ENCODE results near the gene ASPN.

The ASPN gene

DNA sequence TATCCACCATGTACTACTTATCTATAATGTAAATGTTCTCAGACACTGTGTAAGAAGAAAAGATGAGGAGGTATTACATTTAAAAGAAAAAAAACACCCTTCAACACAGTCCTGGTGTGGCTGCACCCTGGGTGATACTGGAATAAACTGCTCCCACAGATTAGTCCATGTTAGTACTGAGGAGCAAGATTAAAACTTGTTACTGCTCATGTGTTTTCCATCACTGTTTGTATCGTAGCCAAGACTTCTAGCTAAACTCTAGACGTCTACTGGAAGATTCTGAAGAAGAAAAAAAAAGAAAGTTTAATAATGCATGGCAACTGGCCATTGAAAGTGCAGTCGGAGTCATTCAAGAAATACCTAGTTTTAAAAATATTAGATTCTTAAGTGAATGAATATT lies at the start of gene ASPN:
TSS of gene ASPN (minus strand) at position 178 of the 400 bp plus-strand sequence.
- DNase-seq = no peak

DNA sequence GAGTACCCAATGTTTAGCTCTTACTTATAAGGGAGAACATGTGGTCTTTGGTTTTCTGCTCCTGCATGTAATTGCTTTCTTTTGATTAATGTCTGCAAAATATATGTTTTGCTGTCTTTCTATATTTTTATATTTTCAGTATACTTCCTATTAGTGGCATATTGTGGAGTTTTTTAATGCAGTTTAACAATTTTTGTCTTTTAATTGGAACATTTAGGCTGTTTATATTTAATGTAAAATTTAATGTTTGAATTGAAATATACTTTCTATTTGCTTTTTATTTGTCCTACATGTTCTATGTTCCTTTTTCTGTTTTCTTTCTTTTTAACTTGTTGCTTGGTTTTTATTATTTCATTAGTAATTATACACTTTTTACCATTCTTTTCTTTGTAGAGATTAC lies 48.6 kb upstream of the ASPN start:
- DNase-seq = no peak

- no peak for DNase-seq
These were observed 46.8 kb upstream of the ASPN start for GRCh38 chr9:92529124-92529523.

DNA sequence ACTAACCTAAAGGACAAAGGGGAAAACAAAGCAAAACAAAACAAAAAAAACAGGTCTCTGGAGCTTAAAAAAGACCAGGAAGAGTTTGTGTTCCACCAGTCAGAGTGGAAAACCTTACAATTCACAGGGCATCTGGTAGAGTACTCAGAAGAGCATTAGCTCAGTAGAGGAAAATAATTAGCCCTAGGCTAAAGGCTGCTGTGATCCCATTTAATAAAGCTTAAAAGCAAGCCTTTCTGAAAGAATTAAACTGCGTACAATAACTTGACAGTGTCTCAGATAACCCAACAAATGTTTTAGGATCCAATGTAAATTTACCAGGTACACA lies 46.2 kb upstream of the ASPN start:
- DNase-seq = no peak

DNA sequence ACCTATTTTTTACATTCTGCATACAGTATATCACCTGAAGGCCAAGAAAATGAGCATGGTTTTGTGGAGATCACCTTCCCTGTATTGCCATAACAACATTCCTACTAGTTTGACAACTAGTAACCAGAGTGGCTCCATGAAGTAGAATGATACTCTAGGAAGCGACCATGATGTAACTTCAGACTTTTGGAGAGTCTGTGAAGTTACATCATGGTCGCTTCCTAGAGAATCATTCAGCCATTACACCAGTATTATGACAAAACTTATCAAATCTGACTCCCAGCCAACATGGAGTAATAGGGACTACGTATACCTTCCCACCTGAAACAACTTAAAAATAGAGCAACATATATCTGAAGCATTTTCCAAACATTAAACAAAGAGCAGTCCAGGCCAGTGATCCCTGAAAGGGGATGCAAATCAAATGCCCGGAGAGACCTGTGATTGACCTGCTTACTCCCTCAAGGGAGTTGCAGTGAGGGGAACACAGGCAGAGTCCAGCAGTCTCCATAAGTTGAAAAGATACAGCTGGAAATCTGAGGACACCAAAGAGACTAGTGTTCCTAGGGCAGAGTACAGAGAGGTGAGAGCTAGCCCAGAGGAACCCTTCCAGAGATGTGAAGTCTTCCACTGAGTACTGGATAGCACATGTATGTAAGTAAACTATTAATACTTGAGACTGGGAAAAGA lies 45.7 kb upstream of the ASPN start:
- no peak for DNase-seq

DNA sequence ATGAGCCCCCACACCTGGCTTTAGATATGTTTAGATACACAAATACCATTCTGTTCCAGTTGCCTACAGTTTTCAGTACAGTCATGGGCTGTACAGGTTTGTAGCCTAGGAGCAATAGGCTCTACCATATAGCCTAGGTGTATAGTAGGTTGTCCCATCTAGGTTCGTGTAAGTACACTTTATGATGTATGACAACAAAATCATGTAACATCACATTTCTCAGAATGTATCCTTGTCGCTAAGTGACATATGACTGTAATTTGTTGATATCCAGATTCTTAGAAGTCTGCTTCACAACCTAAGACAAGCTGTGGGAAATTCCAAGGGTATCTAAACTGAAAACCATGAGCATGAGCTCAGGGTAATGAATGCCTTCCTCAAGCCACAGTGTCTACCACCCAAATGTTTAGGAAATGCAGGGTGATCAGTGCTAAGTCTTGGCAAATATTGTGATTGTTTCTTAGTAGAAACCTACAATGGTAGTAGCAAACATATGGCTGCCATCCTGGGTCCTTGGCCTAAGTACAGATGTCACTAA lies 45.1 kb upstream of the ASPN start:
- DNase-seq = no peak

DNA sequence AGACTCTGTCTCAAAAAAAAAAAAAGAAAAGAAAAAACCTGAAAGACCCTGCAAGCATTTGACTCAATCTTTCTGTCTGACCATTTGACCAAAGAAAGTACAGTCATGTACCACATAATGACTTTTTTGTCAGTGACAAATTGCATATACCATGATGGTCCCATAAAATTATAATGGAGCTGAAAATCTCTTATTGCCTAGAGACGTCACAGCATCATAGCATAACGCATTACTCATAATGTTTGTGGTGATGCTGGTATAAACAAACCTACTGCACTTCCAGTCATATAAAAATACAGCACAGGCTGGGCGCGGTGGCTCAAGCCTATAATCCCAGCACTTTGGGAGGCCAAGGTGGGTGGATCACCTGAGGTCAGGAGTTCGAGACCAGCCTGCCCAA lies 43.0 kb upstream of the ASPN start:
- no peak for DNase-seq

- no peak for DNase-seq
These were observed 42.6 kb upstream of the ASPN start for GRCh38 chr9:92524881-92525280.

GRCh38 chr9:92522983-92523970 lies 41.0 kb upstream of the ASPN start:
- DNase-seq = no peak

- DNase-seq = no peak
These were observed 38.5 kb upstream of the ASPN start for GRCh38 chr9:92520837-92521236.

DNA sequence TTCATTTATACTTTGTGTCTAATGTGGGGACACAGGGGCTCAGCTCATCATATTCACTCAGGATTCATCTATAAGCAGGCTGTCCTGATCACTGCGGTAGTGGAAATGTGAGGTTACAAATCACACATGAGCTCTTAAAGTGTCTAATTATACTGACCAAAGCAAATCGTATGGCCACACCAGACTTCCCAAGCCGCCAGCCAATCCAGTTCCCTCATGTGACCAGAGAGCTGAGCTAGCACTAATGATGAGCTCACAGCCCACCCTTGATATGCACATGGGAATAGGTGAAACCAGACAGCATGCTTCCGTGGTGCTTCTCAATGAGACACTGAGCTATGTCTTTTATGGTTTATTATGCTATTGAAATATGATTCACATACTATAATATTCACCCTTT lies 35.9 kb upstream of the ASPN start:
- no peak for DNase-seq

GRCh38 chr9:92517046-92517445 lies 34.7 kb upstream of the ASPN start:
- no peak for DNase-seq

- DNase-seq = no peak
These were observed 34.2 kb upstream of the ASPN start for GRCh38 chr9:92516521-92516920.

- no peak for DNase-seq
These were observed 32.3 kb upstream of the ASPN start for GRCh38 chr9:92514635-92515034.

- DNase-seq = no peak
These were observed 31.0 kb upstream of the ASPN start for GRCh38 chr9:92513349-92513748.

DNA sequence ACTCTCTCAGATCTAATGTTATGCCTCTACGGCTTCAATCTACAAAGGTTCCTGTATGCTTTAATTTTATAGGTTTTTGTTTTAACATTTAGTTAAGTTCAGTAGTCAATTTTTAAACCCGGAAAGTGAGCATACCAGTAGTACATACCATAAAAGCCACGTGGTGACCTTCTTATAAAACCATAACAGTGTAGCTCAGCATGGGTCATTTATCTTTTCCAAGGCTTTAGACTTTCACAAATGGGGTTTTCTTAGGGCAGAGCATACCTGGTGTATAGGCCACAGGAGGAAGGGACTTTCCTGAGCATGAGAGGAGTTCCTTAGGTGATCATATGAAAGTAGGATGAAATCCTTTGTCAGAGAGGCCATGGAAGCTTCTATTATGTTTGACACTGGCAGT lies 30.3 kb upstream of the ASPN start:
- DNase-seq = no peak

GRCh38 chr9:92510747-92511146 lies 28.4 kb upstream of the ASPN start:
- DNase-seq = no peak

DNA sequence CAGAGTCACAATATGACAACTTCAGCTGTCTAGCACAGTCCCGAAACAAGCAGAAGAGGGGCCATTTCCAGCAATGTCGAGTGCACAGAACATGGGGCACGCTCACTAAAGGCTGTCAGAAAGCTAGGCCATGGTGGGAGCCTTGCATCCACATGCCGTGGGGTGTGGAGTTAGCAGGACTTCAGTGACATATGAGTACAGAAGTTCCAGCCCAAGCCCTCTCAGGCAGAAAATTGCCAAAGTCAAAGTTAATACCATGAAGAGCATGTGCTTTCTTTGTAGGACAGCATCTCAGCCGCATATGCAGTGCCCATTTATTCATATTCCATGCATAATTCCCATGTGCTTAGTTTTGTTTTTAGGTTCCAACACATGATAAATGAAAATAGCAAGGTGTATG lies 26.7 kb upstream of the ASPN start:
- DNase-seq = no peak

DNA sequence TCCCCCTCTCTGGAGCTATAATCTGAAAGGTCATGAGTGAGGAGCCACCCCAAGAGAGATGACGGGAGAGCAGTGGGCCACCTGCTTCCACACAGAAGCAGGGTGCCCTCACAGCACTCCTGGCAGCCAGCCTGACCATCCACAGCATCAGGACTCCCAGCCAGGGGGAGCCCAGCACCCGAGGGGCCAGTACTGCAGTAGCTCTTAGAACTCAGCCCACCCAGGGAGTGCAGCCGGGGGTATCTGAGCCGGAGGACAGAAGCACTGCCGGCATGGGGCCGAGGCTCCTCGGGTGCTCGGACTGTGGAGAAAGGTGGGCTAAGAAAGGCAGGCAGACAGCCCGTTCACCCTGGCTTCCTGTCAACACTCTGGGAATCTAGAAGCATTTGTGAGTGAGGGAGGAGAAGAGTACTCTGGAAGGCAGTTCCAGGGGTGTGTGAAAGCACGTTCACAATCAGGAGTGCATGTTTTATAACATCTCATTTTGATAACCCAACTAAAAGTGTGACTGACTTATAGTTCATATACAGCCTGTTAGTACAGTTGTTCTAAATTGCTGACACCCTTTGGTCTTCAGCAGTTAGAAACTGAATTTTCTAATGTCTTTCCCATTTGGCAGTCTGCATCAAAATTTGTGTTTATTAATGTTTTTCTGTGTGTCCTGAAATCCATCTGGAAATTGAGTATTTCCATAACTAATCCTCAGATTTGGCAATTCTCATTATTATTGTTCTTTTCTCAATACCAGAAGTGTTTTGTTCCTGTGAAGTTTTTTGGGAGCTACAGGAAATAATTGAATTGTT lies 25.9 kb upstream of the ASPN start:
- no peak for DNase-seq

GRCh38 chr9:92507496-92507895 lies 25.2 kb upstream of the ASPN start:
- no peak for DNase-seq

DNA sequence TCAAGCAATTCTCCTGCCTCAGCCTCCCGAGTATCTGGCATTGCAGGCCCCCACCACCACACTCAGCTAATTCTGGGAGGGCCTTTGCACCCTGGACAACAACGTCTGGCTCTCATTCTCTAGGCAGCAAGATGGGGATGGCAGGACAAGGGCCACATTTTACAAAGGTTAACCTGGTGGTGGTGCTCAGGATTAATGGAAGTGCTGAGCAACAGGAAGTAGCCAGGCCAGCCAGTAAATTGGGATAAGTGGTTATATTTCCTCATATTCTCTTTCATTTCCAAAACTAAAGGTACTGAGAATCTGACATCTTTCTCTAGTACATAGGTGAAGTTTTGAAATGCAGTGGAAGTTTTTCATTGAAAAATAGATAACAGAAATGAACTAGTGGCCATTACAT lies 24.7 kb upstream of the ASPN start:
- no peak for DNase-seq

DNA sequence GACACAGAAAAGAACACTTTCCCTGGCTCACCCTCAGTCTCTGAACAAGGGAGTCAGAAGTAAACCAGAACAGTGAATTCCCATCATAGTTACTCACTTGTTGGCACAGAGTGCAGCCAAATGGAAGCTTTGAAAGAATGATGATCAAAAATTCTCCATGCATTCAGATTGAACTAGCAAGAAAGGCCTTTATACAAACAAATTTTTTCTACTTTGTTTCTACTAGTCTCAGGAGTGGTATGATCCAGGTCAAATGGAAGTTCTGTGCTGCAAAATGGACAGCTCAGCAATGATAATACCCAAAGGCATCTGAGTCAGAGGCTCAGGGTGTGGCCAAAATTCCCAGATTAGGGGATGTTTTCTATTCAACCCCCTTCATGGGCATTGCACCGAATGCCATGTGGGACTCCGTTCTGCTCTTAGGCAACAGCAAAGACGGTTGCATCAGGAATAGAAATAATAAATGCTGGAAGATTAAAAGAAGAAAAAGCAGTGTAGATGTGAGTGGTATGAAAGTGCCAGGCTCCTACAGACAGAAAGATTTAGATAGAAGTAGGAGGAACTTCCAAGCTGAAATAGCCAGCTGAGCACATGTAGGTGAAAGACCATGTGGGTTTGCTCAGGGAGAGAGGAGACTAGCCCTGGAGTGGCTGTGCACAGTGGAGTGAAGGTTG lies 24.0 kb upstream of the ASPN start:
- DNase-seq = no peak

DNA sequence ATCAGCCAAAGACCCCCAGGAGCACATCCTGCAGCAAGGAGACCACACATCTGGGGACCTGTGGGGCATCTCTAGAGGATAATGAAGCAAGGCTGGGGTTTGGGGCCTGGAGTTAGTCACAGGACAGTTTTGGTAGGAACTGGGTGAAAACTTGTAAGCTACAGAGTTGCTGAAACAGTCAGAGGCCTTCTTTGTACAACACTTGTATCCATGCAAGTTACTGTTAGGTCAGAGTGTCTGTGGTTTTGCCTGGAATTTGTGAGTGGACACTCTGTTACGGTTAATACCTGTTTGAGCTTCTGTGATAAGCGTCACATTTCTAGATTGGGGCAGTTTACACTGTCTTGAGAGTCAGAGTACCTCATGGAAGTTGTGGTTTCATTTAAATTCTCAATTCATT lies 22.6 kb upstream of the ASPN start:
- no peak for DNase-seq
